ENCODE data around the gene SRSF4.
"Not testable (repeated sequence)": the region's sequence is repeated elsewhere in the genome, so short reads cannot be mapped to it uniquely, and the experiment has no call there.

Gene SRSF4

DNA sequence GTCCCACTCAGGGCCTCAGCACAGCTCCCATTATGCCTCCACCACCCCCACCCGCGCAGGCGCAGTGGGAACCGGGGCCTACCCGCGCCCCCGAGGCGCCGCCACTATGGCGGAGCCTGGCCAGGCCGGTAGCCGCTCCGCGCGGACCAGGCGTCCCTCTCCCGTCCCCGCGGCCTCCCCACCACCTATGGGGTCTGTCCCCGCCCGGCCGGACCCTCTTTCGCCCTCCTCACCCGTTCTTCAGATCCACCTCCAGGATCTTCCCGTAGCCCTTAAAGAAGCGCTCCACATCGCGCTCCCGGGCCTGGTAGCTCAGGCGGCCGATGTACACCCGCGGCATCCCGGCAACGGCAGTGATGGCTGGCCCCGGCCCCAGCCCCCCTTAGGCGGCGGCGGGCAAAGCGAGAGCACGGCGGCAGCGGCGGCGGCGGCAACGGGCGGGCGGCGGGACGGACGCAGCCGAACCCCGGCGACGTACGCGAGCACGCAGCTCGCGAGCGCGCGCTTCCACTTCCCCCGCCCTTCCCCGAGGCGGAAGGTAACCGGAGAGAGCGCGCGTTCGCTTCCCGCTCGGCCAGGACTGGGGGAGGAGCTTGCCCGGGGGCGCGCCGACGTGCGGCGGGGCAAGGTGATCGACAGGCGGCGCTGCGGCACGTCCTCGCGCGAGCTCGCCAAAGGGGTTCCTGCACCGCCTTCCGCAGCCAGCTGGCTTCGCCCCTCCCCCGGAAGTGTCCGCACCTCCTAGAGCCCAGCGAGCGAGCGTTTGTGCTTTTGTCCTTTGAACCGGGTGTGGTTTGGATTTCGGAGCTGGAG is at the start of gene SRSF4:
Gene SRSF4, minus strand, starts transcription at position 488 of the 813 bp plus-strand sequence. Its CDS starts 148 bp downstream, at position 340.
- DNase-seq (ENCODE audit: low spot score), result peak; percentile 99

DNA sequence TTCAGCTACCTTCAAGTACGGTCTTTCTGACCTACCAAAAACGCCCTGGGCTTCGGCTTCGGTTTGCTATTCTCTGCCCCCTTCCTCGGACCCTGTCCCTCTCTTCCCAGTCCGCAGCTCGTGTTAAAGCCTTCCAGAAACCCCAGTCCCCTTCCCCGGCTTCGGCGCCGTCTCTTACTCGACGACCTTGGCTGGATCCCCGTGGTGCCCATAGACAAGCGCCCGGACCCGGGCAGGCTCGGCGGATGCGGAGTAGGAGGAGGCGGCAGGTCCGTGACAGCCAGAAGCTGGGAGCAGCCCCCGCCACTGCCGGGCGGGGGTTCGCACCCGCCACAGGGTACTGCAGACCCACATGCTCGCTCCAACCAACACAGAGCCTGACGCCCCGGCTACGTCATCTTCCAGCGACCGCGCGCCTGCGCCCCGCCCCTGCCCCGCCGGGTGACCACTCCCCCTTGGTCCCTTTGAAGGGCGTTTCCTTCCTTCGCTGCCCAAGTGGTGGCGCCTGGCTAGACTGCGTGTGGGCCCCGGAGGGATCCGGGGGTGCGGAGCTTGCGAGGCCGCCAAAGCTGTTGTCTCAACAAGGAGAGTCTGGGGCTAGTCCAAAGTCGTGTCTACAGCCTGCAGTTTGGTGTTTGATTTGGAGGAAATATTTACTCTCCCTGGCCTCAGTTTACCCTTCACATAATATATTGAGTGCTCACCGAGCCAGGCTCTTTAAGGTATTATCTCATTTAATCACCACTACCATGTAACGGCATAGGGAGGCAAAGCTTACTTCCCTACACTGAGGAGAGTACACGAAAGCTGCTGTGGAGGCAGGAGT is 49.1 kb upstream of the SRSF4 start, which contains the start of gene MECR:
Gene MECR, minus strand, starts transcription at position 382 of the 826 bp plus-strand sequence. Its CDS starts 28 bp downstream, at position 354.
- DNase-seq (ENCODE audit: low spot score), result peak; percentile 94

DNA sequence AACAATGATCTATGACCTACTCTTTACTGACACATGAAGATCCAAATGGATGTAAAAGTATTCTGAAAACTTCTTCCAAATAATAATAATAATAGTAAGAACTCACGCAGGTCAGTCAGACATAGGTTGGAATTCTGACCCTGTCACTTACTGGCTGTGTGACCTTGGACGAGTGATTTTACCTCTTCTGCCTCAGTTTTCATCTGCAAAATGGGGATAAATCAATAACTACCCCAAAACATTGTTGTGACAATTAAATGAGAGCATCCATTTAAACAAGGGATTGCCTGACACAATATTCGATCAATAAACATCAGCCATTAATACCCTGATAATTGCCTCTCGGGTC is 48.5 kb upstream of the SRSF4 start:
- no peak for DNase-seq (ENCODE audit: low spot score)

DNA sequence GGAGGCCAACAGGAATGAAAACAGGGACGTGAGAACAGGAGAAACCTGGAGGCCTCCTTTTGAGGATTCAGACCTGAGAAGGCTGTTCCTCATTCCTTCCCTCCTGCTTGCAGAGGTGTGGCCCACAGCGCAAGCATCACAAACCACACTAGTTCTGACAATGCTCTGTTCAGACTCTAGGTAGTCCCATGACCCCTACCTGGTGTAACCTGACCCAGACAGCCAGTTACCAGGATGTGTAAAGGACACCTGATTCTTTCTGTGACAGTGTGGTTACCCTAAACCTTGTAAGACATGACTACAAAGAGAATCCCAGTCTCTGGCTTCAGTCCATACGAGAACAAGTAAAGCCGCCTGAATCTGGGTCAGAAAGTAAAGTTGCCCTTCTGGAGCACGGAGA is 45.8 kb upstream of the SRSF4 start:
- DNase-seq (ENCODE audit: low spot score), result no peak

DNA sequence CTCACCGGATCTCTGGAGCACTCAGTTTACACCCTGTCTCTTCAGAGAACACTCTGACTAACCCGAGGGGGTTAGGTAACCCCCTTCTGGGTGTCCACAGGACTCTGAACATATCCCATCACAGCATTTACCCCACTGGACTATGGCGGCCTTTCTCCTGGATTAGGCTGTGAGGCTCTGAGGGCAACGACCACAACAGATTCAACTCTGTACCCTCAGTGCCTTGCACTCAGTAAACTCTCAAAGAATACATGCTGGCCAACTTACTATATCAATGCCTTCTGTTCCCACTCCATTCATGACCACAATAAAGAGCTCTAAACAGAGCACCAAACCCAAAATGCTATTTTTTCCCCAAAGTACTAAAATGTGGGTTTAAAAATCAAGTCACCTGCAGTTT is 43.7 kb upstream of the SRSF4 start:
- no peak for DNase-seq (ENCODE audit: low spot score)

DNA sequence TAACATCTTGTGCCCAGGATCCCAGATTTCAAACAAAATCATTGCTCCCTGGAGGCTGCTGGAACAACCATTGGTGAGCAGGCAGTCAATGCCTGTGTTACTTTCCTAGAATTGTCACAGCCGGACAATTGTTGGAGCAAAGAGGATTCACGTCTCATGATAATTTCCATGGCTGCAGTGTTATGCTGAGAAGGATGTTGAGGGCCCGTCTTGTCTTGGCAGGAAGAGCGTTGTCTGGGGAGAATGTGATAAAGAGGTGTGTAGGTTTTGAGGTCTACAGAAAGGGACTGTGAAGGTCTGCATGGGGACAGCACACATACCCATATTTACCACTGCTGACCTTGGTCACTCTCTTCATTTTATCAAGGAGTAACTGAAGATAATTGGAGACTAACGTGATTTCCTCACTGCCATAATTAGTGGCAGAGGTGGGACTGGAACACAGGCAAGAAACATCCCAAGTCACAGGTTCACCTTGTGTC is 42.7 kb upstream of the SRSF4 start:
- DNase-seq (ENCODE audit: low spot score), result no peak

DNA sequence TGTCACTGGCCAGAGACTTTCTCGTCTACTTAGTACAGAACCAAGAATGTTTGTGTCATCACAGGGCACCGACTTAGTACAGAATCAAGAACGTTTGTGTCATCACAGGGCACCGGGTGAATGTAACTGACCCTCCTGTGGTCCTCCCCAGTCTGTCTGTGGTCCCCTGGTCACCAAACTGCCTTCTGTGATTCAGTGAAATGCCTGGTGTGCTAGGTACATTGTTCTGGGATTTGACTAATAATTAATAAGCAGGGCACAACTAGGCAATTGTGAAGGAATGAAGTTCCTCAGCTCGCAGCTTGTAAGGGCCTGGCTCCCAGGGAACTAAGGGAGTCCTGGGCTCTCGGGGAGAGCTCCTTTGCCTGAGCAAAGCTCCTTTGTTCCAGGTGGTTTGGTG is 41.8 kb upstream of the SRSF4 start:
- DNase-seq (ENCODE audit: low spot score), result no peak

DNA sequence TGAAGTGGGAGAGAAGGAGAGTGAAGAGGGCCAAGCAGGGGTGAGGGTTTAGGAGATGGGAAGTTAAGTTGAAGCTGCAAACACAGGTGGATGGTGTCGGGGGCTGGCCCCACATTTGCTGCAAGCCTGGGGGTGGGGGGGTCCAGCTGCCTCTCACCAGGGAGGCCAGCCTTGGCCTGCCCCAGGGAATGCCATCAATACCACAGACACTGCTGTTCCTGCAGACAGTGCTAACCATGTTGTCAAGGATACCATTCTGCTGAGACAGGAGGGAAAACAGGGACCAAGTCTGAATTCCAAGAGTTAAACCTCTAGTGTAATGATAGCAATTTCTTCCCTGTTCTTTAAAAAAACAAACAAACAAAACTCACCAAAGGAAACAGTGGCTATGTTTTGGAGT is 41.0 kb upstream of the SRSF4 start:
- DNase-seq (ENCODE audit: low spot score), result no peak

DNA sequence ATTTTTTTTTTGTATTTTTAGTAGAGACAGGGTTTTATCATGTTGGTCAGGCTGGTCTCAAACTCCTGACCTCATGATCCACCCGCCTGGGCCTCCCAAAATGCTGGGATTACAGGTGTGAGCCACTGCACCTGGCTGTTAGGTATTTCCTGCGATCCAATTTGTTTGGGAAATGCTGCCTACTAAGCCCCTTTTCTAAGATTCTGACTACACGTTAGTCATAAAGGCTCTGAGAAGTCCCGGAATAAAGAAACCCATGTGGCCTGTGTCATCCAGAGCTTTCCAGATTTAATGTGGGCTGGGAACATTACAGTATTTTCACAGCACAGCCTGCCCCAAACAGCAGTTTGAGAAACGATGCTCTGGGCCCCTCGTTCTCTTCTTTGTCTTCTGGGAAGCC is 40.6 kb upstream of the SRSF4 start:
- not testable (repeated sequence) for DNase-seq (ENCODE audit: low spot score)

DNA sequence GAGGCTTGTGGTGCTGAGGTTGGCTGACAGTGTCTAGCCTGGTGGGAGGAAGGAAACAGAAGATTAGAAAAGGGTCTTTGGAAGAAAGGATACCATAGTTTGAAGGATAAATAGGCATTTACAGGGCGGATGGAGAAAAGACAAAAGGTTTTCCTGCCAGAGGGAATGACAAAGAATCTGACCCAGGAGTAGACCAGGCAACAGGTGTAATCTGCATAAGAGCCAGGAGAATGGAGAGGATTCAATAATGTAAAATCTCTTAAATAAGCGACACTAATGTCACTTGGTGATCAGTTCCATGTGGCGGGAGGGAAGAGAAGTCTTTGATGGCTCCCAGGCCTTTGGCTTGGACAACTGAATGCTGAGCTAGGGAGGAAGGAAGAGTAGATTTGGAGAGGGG is 39.6 kb upstream of the SRSF4 start:
- no peak for DNase-seq (ENCODE audit: low spot score)

DNA sequence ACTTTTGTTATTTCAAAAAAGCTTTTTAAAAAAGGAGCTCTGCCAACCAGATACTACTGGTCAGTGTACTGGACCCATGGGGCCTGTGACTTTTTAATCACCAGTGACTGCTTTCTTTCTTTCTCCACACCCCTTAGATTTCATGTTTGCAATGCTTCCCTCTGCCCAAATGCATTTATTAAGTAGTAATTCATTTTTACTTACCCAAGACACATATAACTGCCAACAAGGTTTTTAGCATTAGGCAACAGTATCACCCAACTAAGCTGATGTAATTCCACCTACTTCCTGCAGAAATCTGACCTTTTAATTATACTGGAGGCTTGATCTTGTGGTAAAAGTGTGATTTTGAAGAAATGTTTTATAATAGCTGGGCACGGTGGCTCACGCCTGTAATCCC is 36.5 kb upstream of the SRSF4 start:
- DNase-seq (ENCODE audit: low spot score), result no peak

DNA sequence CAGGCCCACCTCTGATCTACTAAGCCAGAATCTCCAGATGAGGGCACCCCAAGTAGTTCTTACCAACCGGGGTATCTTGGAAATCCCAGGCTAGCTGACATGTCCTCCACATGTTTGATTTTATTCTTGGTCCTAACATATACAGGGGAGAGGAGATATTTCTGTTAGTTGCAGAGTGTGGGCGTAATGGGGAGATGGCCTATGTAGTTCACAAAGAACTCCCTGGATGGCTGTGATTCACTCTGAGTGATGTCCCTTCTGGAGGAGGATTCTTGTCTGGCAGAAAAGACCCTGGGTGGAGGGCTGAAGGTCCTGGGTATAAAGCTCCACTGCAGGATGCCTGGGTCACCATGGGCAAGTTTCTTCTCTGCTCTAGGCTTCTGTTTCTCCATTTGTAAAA is 35.9 kb upstream of the SRSF4 start:
- DNase-seq (ENCODE audit: low spot score), result no peak

DNA sequence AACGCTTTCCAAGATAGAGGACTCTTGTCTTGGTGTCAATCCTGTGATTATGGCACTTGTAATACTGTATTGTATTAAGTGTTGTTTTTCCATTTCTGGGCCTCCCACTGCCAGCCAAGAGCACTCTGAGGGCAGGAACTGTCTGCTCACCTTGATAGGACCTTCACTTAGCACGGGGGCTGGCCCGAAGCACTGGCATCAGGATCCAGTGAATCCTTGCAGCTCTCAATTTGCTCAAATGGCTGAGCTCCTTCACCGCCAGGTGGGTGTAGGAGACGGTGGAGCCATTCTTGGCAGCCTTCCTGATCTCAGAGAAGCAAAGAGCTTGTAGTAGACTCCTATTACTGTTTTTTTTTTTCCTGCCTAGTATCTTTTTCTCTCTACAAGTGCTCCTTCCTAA is 31.4 kb upstream of the SRSF4 start:
- DNase-seq (ENCODE audit: low spot score), result no peak

DNA sequence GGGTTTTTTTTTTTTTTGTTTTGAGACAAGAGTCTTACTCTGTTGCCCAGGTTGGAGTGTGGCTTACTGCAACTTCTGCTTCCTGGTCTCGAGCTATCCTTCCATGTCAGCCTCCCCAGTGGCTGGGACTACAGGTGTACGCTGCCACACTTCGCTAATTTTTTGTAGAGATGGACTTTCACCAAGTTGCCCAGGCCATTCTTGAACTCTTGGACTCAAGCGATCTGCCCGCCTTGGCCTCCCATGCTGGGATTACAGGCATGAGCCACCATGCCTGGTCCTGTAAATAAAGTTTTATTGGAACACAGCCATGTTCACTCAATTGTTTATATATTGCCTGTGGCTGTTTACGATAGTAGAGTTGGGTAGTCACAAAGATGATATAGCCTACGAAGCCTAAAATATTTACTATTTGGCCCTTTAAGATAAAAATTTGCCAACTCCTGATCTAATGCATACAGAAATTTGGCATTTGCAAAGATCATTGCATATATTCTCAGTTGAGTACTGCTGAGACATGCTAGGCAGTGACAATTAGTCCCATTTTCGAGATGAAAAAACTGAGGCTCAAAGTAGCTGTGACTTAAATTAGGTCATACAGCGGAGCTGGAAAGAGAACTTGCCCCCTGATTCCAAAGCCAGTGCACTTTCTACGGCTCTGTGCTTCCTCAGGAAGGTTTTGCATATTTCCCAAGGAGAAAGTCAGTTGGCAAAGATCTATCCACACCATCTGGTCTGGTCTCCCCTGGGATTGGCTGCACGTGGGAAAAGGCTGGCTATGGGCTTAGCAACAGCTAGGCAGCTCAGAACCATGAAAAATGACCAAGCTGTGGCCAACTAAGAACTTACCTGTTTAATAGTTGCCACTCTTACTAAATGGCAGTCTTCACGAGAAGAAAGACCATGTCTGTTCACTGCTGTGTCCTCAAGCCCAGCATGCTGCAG is 29.7 kb upstream of the SRSF4 start:
- DNase-seq (ENCODE audit: low spot score), result no peak

DNA sequence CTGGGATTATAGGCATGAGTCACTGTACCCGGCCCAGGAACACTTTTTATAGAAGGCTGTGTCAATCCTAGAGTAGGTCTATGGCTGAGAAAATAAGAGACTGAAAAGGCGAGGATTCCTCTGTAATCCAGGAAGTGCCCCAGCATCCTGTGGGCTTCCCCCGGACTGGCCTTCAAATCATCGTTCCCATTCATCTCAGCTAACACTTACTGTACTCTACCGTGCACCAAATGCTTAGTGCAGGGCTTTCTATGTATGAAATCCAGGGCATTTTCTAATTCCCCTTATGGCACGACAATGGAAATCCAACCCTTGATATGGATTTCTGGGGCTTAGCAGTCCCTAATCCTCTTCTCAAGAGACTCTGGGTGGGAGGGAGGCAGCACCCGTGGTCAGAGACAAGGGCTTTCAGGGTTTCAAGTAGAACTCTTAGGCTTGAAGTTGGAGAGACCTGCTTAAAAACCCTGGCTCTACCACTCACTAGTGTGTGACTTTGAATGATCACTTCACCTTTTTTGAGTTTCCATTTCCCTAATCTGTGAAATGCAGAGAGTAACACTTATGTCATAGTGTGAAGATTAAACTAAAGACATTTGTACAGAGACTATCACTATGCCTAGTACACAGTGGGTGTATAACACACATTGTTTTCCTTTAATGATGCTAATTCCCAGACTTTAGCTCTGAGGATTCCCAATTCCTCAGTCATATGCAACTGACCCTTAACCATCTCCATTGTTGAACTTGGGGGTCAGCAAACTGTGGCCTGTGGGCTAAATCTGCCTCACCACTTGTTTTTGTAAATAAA is 28.8 kb upstream of the SRSF4 start:
- DNase-seq (ENCODE audit: low spot score), result no peak

DNA sequence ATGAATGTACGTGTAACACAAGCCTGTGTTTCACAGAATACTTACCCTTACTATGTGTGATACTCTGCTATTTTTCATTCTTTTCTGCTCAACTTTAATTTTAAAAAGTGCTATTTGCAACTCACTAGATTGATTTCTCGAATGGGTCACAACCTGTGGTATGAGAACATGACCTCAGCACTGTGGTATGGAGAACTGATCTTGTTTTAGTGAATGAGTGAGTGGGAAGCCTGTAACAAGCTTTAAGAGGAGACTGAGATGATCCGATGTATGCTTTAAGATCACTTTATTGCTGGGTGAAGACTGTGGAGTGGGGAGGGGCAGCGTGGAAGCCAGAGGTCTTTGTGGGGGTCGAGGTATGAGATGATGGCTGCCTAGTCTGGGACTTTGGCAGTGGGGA is 27.5 kb upstream of the SRSF4 start:
- no peak for DNase-seq (ENCODE audit: low spot score)

DNA sequence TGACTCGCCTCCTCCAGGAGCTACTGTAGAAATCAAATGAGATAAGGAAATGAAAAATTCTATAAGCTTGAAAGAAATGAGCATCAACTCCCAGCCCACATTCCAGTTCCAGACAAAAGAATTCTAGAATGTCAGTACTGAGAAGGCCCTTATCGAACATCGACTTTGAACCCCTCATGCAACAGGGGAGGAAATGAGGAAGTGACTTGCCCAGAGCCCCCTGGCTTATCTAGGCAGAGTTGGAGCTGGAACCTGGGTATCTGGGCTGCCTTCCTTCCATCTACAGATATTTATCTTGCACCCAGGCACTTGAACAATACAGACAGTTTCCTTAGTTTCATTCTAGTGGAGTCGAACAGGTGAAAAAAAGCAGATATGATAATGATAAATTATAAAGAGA is 26.7 kb upstream of the SRSF4 start:
- no peak for DNase-seq (ENCODE audit: low spot score)

DNA sequence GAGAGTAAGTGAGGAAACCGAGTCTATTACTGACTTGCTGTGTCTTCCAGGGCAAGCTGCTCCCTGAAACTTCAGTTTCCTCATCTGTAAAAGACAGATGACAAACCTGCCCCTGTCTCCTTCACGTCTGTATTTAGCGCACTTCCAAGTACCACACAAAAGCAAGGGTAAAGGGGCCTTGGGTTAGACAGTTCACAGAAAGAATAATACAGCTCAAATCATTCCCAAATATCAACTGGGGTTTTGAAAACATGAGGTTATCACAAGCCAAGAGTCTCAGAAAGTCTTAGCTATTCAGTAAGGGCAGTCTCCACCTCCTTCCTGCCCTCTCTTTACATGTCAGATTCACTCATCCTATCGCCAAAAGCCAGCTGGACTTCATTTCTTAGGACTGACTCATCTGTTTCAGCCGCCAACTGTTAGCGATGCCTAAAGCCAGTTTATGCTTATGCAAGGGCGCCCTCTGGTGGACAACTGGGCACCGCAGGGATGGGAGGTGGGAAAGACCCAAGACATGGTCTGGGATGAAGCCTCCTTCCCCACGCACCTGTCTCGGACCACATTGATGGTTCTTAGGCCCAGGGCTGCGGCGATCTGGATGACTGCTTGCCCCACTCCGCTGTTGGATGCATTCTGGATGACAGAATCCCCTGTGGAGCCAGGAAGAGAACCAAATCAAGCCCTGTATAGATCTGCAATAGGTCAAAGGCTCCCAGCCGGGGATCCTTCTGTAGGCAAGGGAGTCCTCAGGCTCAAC is 21.1 kb upstream of the SRSF4 start:
- peak; percentile 93 for DNase-seq (ENCODE audit: low spot score)

DNA sequence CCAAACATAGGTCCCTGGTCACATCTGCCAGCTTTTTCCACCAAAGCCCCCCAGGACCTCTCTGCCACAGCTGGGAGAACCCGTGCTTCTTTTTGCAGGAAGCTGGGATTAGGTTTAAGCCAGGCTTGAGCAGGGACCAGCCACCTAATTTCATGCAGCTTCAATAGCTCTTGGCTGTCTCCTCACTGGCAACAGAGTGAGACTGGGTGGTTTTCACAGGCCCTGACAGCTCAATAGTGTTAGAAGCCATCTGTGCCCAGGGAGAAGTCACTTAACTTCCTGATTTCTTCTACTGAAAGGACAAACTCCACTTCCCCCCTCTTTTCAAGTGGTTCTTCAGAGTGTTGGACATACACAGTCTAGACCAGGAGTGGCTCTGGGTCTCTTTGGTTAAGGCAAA is 20.4 kb upstream of the SRSF4 start:
- no peak for DNase-seq (ENCODE audit: low spot score)

DNA sequence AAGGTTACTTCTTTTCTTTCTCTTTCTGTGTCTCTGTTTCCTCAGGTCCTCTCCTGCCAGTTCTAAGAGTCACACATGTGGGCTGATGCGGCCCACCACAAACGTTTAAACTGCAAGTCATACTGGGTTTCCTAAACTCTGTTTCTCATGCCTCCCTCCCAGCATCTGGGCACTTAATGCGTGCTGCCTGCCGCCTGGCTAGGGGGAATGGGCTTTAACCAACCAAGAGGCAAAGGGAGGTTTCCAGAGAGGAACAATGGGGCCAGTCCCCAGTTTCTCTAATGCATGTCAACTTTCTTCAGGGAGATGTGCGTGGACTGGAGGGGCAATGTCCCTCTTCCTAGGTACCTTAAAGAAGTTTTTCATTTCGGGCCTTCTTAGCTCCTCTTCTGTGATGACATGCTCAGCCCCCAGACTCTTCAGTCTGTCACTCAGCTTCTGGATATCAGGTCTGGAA is 19.9 kb upstream of the SRSF4 start:
- no peak for DNase-seq (ENCODE audit: low spot score)

Measured in COLO829 (cell line).